Activated CD8-positive, alpha-beta T cell treated with anti-CD3 and anti-CD28 coated beads for 36 hours (primary cell): ENCODE data around the gene CFAP47. TPM values are rescaled to one million over a fixed set of nuclear protein-coding genes. Genes with fewer than 3 reads are reported as not detected.

Experiments
- ATAC-seq: fragments of 200-7000 bp; cut with Tn5 transposase; one replicate; pipeline ENCODE4 v1.10.0; 2021; ENCODE audit warnings: mild to moderate bottlenecking, moderate library complexity
- CTCF ChIA-PET: fragments of 350-600 bp; sonication (Branson Sonifier 250); formaldehyde crosslinking; loops from one replicate; lab custom pipeline; 2021; ENCODE audit warnings: antibody characterized with exemption; lab: Charles Lee
- POLR2A ChIA-PET: fragments of 350-600 bp; sonication (Branson Sonifier 250); formaldehyde crosslinking; loops from one replicate; lab custom pipeline; 2021; ENCODE audit warnings: antibody characterized with exemption; lab: Charles Lee
- DNase-seq: peaks from one replicate; pipeline ENCODE4 v3.0.0-alpha.2; 2020
- H3K27ac Mint-ChIP-seq: one replicate; pipeline ENCODE4 v1.8.0; 2021; ENCODE audit warnings: mild to moderate bottlenecking, mixed read lengths
- H3K27me3 Mint-ChIP-seq: one replicate; pipeline ENCODE4 v1.8.0; 2021; ENCODE audit warnings: mixed read lengths
- H3K36me3 Mint-ChIP-seq: one replicate; pipeline ENCODE4 v1.8.0; 2021; ENCODE audit warnings: low read depth, mixed read lengths
- H3K4me1 Mint-ChIP-seq: one replicate; pipeline ENCODE4 v1.8.0; 2021; ENCODE audit warnings: low read depth, mixed read lengths
- H3K4me3 Mint-ChIP-seq: one replicate; pipeline ENCODE4 v1.8.0; 2021; ENCODE audit warnings: mild to moderate bottlenecking, moderate library complexity, mixed read lengths
- H3K9me3 Mint-ChIP-seq: one replicate; pipeline ENCODE4 v1.8.0; 2021; ENCODE audit warnings: mixed read lengths
- intact Hi-C: fragments of 100-400 bp; cut with micrococcal nuclease; formaldehyde crosslinking; loops from one replicate; pipeline ENCODE4 v1.10.0; 2022
- total RNA-seq, 2 experiments: library from RNA; stranded (reverse); gene quantifications; one replicate each; pipeline ENCODE4 v1.2.3, GENCODE V29; 2021
- TF ChIP-seq, protein P1 (sequence below): fragments of 200-600 bp; IDR thresholded peaks from one replicate; pipeline ENCODE4 v1.8.0; 2022; ENCODE audit warnings: antibody characterized with exemption, mild to moderate bottlenecking

Gene CFAP47
- total RNA-seq, 2 experiments from 2014 or later: not detected

DNA sequence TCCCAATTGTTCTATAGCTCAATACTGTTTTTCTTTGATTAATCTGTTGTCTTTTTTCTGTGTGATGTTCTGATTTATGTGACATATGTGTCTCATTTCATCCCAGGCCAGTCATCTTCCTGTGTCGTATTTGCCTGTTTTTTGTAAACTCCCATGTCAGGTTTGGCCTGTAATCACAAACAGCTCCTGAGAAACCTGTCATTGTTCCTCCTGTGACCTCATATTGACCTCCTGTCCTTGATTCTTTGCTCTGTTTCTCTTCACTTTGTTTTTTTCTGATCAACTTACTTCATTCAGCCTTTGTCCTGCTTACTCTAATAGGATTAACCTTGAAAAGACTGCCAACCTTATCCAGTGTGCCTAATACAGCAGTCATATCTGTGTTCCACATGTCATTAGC, 438.3 kb downstream of the CFAP47 start:
- POLR2A ChIA-PET: no interaction called here

DNA sequence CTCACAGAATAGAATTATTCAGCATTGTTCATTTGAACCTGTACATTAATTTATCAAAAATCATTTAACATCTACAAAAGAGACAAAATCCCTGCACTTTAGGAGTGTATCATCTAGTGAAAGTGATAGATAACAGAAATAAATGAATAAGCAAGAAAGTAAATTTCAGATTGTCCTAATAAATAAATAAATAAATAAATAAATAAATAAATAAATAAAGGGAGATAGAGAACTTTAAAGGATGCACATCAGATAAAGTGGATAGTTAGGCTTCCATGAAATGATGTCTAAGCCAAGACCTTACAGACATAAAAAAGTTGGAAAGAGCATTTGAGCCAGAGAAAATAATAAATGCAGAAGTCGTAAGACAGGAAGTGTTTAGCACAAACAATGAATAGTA, 444.7 kb downstream of the CFAP47 start:
- Mint-ChIP-seq H3K4me3 (no peak overlapping the region), H3K36me3 (no peaks in the 10 kb centered on the region), H3K27ac (no peak overlapping the region), H3K4me1 (no peaks in the 10 kb centered on the region), H3K9me3 (no peaks in the 10 kb centered on the region), H3K27me3 (no peaks in the 10 kb centered on the region)
- ATAC-seq (no peak), DNase-seq (no peak)
- POLR2A ChIA-PET: no interaction called here
- CTCF ChIA-PET: no interaction called here
- intact Hi-C loops: no loop called here
- TF ChIP-seq, protein P1, sequence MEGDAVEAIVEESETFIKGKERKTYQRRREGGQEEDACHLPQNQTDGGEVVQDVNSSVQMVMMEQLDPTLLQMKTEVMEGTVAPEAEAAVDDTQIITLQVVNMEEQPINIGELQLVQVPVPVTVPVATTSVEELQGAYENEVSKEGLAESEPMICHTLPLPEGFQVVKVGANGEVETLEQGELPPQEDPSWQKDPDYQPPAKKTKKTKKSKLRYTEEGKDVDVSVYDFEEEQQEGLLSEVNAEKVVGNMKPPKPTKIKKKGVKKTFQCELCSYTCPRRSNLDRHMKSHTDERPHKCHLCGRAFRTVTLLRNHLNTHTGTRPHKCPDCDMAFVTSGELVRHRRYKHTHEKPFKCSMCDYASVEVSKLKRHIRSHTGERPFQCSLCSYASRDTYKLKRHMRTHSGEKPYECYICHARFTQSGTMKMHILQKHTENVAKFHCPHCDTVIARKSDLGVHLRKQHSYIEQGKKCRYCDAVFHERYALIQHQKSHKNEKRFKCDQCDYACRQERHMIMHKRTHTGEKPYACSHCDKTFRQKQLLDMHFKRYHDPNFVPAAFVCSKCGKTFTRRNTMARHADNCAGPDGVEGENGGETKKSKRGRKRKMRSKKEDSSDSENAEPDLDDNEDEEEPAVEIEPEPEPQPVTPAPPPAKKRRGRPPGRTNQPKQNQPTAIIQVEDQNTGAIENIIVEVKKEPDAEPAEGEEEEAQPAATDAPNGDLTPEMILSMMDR: no peak

More for the DNA sequence above, 438.3 kb downstream of the CFAP47 start:
- Mint-ChIP-seq H3K9me3 (peaks cover 2% of the 10 kb centered on the region), H3K4me1 (no peaks in the 10 kb centered on the region), H3K4me3 (no peak overlapping the region), H3K36me3 (no peaks in the 10 kb centered on the region), H3K27ac (no peak overlapping the region), H3K27me3 (no peaks in the 10 kb centered on the region)
- TF ChIP-seq, protein P1: no peak
- CTCF ChIA-PET: no interaction called here
- no peak for DNase-seq
- intact Hi-C loops: no loop called here
- no peak for ATAC-seq

DNA sequence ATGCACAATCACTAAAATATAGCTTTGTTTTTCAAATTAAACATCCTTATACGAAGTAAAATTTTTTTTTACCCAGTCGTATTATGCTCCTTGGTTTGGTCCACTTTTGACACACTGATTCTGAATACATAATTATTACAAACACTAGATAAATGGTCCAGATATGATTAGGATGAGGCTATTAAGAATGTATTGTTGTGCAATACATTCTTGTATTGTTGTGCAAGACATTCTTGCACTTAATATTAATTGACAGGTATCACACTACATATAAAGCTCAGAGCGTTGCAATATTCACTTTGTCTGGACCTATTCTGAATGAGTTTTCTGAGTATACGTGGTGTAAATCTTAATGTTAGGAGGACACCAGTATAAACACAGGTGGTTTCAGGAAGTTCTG, 464.0 kb downstream of the CFAP47 start:
- ATAC-seq (no peak), DNase-seq (no peak)
- Mint-ChIP-seq H3K4me3 (no peak overlapping the region), H3K9me3 (no peaks in the 10 kb centered on the region), H3K27ac (no peak overlapping the region), H3K4me1 (no peaks in the 10 kb centered on the region), H3K27me3 (no peaks in the 10 kb centered on the region), H3K36me3 (no peaks in the 10 kb centered on the region)
- CTCF ChIA-PET: no interaction called here
- TF ChIP-seq, protein P1: no peak
- POLR2A ChIA-PET: no interaction called here
- intact Hi-C loops: no loop called here

GRCh38 chrX:36388901-36389300, 469.4 kb downstream of the CFAP47 start:
- DNase-seq (no peak), ATAC-seq (no peak)
- TF ChIP-seq, protein P1: no peak
- ChIA-PET POLR2A (interaction anchor here (0.7 kb wide), 1 partner anchor 1490 kb away, joined by 3 read pairs; no protein-coding TSS in a partner anchor), CTCF (no interaction called here)
- no peaks in the 10 kb centered on the region for H3K36me3 Mint-ChIP-seq
- no peaks in the 10 kb centered on the region for H3K27me3 Mint-ChIP-seq
- intact Hi-C loops: no loop called here
- H3K4me3 Mint-ChIP-seq: no peak overlapping the region
- no peaks in the 10 kb centered on the region for H3K4me1 Mint-ChIP-seq
- H3K27ac Mint-ChIP-seq: no peak overlapping the region
- no peaks in the 10 kb centered on the region for H3K9me3 Mint-ChIP-seq

DNA sequence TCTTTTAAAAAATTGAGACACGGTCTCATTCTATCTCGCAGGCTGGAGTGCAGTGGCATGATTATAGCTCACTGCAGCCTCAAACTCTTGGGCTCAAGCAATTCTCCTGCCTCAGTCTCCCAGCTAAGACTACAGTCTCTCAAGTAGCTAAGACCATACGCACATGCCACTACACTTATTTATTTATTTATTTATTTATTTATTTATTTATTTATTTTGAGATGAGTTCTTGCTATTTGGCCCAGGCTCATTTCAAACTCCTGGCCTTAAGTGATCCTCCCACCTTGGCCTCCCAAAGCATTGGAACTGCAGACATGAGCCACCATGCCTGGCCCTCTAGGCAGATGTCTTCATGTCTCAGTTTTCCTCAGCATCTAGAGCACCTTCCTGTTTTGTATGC, 482.2 kb downstream of the CFAP47 start:
- ChIA-PET CTCF (no interaction called here), POLR2A (no interaction called here)
- TF ChIP-seq, protein P1: no peak
- DNase-seq: no peak
- Mint-ChIP-seq H3K27me3 (no peaks in the 10 kb centered on the region), H3K4me1 (no peaks in the 10 kb centered on the region), H3K4me3 (no peak overlapping the region), H3K9me3 (no peaks in the 10 kb centered on the region), H3K36me3 (no peaks in the 10 kb centered on the region), H3K27ac (no peak overlapping the region)
- intact Hi-C loops: no loop called here
- no peak for ATAC-seq
